Activated naive CD8-positive, alpha-beta T cell treated with anti-CD3 and anti-CD28 coated beads, Interleukin-2, amount 50 U/mL, for 16 hours (primary cell): ENCODE results near the gene STMN3.
A peak's percentile ranks its signal among the peaks of the same experiment; 100 is the strongest.

Experiments
- DNase-seq: peaks from one replicate; pipeline ENCODE4 v3.0.0-alpha.2; 2020; ENCODE audit warnings: low read depth, low spot score

STMN3 gene

GRCh38 chr20:63692436-63693082 lies 39.3 kb upstream of the STMN3 start:
- DNase-seq = no peak

DNA sequence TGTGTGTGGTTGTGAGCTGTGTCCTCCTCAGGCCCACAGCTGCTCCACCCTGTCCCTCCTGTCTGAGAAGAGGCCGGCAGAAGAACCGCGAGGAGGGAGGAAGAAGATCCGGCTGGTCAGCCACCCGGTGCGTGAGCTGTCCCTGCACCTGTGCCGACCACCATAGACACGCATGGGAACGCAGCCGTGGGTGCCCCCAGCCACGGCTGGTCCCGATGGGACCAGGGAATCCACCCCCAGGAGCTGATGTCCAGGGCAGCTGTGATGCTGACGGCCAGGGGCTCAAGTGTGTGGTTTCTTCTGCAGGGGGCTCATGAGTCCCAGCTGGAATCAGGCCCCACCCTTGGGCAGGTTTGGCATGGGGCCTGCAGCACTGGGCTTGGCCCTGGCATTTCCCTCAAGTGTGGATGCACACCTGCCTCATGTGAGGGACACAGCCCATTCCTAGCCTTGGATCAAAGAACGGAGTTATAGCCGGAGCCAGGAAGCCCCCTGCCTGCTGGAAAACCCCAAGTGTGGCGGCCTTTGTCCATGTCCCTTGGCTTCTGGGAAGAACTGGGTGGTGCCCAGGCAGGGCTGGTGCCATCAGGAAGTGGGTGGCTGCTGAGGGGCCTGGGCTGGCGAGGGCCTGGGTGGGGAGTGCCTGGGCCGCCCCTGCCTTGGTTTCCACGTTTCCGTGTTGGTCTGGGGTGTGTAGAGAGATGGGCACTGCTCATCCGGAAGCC lies 38.6 kb upstream of the STMN3 start:
- no peak for DNase-seq

DNA sequence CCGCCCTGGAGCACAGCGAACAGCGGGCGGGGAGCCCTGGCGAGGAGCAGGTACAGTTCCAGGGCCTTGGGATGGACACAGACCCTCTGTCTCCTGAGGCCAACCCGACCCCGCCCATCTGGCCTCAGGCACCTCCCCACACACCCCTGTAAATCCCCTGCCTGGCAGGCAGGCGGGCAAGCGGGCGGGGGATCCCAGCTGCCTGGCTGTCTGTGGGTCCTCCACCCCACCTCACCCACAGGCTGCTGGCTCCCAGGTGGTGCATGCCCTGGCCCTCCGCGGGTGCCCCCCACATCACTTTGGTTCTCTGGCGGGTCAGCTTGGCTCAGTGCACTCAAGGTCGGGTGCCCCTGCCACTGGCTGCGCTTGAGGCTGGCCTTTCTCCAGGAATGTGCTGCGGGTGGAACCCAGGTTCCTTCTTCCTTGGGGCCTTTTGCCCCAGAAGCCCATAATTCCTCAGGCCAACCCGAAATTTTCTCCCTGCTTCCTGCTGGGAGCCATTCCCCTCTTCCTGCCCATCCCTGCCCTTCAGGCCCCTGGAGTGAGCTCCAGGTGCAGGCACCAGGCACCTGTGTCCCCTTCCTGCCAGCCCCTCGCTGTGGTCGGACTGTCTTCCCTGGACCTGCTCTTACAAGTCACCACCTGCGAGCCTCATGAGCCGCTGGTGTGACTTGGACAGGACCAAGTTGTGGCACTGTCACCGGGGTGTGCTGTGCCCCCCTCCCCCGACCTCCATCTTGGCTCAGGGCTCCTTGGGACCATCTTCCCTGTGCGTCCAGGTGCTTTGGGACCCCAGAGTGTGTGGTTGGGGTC lies 37.9 kb upstream of the STMN3 start:
- no peak for DNase-seq

DNA sequence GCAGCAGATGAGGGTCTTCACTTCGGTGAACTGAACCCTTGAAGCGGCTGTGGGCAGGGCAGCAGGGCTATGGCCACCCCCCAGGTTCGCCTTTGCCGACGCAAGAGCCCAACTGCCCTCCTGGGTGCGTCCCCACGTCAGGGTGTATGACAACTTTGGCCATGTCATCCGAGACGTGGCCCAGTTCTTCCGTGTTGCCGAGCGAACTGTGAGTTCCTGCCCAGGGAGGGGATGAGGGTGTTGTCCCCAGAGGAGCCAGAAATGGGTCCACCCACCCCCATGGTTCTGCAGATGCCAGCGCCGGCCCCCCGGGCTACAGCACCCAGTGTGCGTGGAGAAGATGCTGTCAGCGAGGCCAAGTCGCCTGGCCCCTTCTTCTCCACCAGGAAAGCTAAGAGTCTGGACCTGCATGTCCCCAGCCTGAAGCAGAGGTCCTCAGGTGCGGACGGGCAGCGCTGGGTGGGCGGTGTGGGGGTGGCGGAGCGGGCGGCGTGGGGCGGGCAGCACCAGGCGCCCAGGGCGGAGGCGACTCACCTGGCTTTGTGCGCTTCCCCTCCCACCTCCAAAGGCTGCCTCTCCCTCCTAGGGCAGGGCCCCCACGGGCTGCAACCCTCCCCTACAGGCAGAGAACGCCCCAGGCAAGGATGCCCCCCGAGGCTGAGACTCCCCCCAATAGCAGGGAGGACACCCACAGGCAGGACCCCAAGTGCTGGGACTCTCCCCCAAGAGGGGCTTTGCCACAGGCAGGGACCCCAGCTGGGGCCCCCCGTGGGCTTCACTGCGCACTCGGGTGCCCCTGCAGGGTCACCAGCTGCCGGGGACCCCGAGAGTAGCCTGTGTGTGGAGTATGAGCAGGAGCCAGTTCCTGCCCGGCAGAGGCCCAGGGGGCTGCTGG lies 37.0 kb upstream of the STMN3 start:
- DNase-seq = no peak

DNA sequence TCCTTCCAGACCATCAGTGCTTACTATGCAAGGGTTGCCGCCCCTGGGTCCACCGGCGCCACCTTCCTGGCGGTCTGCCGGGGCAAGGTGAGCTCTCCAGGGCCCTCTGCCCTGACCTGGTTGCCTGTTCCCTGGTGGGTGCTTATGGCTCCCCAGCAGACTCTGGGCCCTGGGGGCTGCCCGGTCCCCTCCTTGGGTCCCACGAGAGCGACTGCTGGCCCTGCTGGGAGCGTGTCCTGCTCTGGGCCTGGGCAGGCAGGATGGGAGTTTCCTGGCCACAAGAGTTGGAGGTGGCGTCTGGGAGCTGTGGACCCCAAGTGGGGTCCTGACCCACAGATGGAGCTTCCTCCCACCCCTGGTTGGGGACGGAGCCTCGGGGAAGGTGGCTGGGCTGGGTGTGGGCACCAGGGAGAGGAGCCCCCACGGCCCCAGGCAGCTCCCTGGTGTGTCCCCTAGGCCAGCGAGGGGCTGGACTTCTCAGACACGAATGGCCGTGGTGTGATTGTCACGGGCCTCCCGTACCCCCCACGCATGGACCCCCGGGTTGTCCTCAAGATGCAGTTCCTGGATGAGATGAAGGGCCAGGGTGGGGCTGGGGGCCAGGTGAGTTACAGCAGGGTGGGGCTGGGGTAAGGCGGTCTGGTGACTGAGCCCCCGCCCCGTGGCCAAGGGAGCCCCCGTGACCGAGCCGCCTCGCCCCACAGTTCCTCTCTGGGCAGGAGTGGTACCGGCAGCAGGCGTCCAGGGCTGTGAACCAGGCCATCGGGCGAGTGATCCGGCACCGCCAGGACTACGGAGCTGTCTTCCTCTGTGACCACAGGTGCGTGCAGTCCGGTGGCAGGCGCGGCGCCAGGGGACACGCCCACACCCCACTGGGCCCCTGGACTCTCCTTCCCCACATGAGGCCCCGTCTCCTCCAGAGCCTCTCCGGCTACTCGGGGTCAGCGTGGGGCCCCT lies 36.1 kb upstream of the STMN3 start:
- no peak for DNase-seq

DNA sequence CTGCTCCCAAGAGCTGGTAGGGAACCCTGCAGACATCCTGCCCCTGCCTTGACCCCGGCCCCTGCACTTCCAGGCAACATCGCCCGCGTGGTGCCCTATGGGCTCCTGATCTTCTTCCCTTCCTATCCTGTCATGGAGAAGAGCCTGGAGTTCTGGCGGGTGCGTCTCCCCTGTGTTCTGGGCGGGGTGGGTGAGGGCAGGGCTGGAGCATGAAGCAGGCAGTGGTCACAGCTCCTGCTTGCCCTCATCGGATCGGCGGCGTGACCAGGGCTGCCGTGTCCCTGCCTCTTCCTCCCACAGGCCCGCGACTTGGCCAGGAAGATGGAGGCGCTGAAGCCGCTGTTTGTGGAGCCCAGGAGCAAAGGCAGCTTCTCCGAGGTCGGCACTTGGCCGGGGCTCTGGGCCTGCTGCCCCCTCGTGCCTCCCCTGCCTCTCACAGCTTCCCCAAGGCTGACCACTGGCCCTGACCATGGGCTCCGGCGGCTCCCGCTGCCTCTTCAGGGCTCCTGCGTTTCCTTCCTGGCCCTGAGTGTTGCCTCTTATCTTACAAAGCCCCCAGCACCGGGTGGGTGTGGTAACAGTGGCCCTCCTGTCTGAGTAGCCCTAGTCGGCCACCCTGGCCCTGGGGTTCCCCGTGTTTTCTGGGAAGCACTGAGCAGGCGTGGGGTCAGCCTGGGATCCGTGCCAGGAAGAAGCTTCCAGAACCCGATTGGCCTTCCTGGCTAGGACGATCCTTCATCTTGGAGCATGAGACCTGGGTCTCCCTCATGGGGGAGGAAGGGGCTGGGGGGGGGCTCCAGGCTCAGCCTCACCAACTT lies 35.2 kb upstream of the STMN3 start:
- no peak for DNase-seq

GRCh38 chr20:63687419-63688178 lies 34.4 kb upstream of the STMN3 start:
- no peak for DNase-seq

GRCh38 chr20:63686492-63687321 lies 33.5 kb upstream of the STMN3 start:
- DNase-seq = peak; percentile 27

DNA sequence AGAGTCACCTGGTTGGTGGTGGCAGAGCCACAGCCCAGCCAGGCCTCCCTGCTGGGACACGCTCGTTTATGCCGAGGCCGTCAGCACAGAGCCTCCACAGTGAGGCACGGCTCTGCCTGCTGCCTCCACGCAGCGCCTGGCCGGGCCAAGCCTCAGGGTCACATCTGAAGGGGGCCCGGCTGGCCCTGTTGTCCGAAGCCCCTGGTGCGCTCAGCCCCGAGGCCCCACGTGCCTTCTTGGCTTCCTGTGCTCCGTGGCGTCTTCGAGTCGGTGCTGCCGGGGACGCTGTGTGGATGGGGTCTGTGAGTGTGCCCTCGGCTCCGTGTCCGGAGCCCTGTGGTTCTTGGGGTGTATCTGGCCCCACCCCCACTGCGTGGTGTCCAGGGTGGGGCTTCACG lies 32.9 kb upstream of the STMN3 start:
- no peak for DNase-seq

DNA sequence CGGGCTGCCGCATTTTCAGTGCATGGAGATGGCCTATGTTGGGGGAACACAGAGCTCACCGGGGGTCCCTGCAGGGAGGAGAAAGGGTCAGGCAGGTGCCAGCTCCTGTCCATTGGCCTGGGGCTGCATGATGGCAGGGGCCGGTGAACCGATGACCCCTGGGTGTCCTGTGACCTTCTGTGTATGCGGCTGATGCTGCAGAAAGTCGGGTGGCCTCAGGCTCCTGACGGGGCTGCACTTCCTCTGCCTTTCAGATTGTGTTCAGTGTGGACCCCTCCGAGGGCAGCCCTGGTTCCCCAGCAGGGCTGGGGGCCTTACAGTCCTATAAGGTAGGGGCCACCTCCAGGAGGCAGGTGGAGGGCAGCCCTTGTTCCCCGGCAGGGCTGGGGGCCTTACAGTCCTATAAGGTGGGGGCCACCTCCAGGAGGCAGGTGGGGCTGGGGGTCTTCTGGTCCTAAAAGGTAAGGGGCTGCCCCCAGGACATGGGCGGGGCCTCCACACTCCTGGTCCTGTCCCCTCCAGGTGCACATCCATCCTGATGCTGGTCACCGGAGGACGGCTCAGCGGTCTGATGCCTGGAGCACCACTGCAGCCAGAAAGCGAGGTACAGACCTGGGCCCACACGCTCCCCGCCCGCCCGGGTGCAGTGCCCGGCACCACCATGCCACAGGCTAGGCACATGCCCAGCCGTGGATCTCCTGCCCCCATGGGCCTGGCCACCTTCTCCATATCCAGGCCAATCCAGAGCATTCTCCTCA lies 32.2 kb upstream of the STMN3 start:
- DNase-seq = no peak

GRCh38 chr20:63682384-63683139 lies 29.3 kb upstream of the STMN3 start:
- no peak for DNase-seq

GRCh38 chr20:63681609-63682142 lies 28.5 kb upstream of the STMN3 start:
- no peak for DNase-seq

DNA sequence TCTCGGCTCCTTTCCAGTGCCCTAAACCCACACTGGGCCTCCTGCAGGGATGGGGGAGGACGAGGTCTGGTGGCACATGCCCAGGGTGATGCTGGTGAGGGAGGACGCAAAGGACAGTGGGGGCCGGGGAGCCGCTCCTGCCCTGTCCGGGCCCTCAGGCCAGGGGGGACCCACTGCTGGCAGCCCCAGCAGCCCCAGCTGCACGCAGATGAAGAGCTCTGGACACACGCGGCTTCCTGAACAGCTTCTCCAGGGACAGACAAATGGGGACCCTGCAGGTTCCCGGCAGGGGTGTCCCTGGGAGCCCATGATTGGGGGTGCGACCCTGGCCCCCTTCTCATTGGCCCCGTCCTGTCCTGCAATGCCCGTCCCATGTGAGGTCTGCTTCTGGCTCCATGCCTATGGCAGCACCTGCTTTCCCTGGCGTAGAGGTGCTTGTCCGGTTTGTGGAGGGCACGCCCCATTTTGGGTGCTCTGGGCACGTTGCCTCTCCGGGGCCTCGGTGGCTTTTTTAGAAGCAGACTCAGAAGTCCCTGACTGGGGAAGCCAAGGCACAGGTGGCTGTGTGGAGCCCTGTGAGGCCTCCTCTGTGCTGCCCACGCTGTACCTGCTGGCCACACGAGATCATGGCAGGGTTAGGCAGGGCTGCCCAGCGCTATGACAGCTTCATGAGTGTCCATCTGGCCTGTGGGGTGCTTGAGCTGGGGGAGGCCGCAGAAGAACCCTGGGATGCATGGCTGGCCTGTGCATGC lies 27.8 kb upstream of the STMN3 start:
- no peak for DNase-seq

- no peak for DNase-seq
Measured at GRCh38 chr20:63680427-63680826, 27.2 kb upstream of the STMN3 start.

DNA sequence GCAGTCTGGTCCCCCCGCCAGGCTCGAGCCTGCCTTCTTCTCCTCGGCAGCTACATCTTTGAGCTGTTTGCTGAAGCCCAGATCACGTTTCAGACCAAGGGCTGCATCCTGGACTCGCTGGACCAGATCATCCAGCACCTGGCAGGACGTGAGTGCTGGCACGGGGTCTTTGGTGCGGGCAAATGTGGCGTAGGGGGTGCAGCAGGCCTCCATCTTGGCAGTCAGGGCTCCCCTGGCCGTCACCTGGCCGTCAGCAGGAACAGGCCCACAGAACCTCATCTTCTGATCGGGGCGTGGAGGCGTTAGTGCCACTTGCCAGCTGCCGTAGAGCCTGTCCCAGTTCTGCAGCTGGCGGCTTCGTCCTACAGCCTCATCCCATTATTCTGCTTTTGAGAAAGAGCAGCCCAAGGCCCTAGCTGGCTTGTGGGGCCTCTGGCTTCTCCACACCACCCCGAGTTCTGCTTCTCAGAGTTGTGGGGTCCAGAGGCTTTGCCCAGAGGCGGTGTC lies 26.6 kb upstream of the STMN3 start:
- DNase-seq = no peak
